IMR-90 (cell line): ENCODE data around the gene VAV1. TPM values are rescaled to one million over a fixed set of nuclear protein-coding genes. Genes with fewer than 3 reads are reported as not detected.
A peak's percentile ranks its signal among the peaks of the same experiment; 100 is the strongest.

Source experiments
- ATAC-seq: fragments of 200-7000 bp; cut with Tn5 transposase; 2 replicates; pipeline ENCODE4 v1.9.1; 2020; ENCODE audit warnings: low read depth, mild to moderate bottlenecking, moderate library complexity
- BruUV-seq: library from RNA; stranded (reverse); fragments of 400-500 nt; replicated peaks from 2 replicates; lab custom pipeline; 2021; lab: Mats Ljungman, UMichigan
- CTCF ChIA-PET: fragments of 300-600 bp; formaldehyde crosslinking; extraction: SDS; loops from one replicate; lab custom pipeline; 2021; ENCODE audit warnings: antibody characterized with exemption; lab: Yijun Ruan, JAX
- POLR2A ChIA-PET: fragments of 300-600 bp; sonication (Branson Sonifier 250); formaldehyde crosslinking; loops from one replicate; lab custom pipeline; 2022; ENCODE audit warnings: antibody characterized with exemption; ENCODE audit not compliant: unreplicated experiment; lab: Charles Lee
- DNase-seq: peaks from one replicate; pipeline ENCODE4 v3.0.0; 2013
- H2AFZ ChIP-seq: replicated peaks from 2 replicates; pipeline ENCODE3; 2013; ENCODE audit warnings: low read length, mild to moderate bottlenecking; ENCODE audit not compliant: poor library complexity
- H2AK5ac ChIP-seq: 2 replicates; pipeline ENCODE4 v1.6.1; 2013; ENCODE audit warnings: low read depth, low read length, inconsistent platforms
- H2AK9ac ChIP-seq: replicated peaks from 2 replicates; pipeline ENCODE3; 2013; ENCODE audit warnings: mild to moderate bottlenecking, low read depth, low read length, moderate library complexity; ENCODE audit not compliant: poor library complexity
- H2BK120ac ChIP-seq: 2 replicates; pipeline ENCODE4 v1.6.1; 2013; ENCODE audit warnings: low read depth, low read length, inconsistent platforms
- H2BK15ac ChIP-seq: 3 replicates; pipeline ENCODE4 v1.6.1; 2013; ENCODE audit warnings: low read depth, low read length, inconsistent platforms
- H2BK20ac ChIP-seq: 2 replicates; pipeline ENCODE4 v1.6.1; 2013; ENCODE audit warnings: low read depth, mild to moderate bottlenecking, inconsistent platforms, low read length, moderate library complexity
- H2BK5ac ChIP-seq: 2 replicates; pipeline ENCODE4 v1.6.1; 2013; ENCODE audit warnings: mild to moderate bottlenecking, low read depth, low read length, inconsistent platforms; ENCODE audit not compliant: poor library complexity, severe bottlenecking
- H3K14ac ChIP-seq: replicated peaks from 2 replicates; pipeline ENCODE4 v1.6.1; 2013; ENCODE audit warnings: low read depth, low read length, inconsistent platforms
- H3K18ac ChIP-seq: 2 replicates; pipeline ENCODE4 v1.6.1; 2013; ENCODE audit warnings: low read depth, low read length, control low read depth
- H3K23ac ChIP-seq: 2 replicates; pipeline ENCODE4 v1.6.1; 2013; ENCODE audit warnings: low read depth, low read length, inconsistent platforms
- H3K27ac ChIP-seq: 2 replicates; pipeline ENCODE4 v1.5.1; 2013; ENCODE audit warnings: mild to moderate bottlenecking, control low read depth, low read length; ENCODE audit not compliant: insufficient read depth
- H3K27me3 ChIP-seq: 2 replicates; pipeline ENCODE4 v1.6.1; 2013; ENCODE audit warnings: low read length; ENCODE audit not compliant: control insufficient read depth, insufficient read depth
- H3K36me3 ChIP-seq: 2 replicates; pipeline ENCODE4 v1.6.1; 2013; ENCODE audit warnings: low read length, mixed read lengths; ENCODE audit not compliant: control insufficient read depth, insufficient read depth
- H3K4ac ChIP-seq: 2 replicates; pipeline ENCODE4 v1.6.1; 2013; ENCODE audit warnings: low read depth, low read length, inconsistent platforms
- H3K4me1 ChIP-seq: 2 replicates; pipeline ENCODE4 v1.6.1; 2013; ENCODE audit warnings: low read length, mixed read lengths; ENCODE audit not compliant: control insufficient read depth, insufficient read depth
- H3K4me2 ChIP-seq: 2 replicates; pipeline ENCODE4 v1.6.1; 2013; ENCODE audit warnings: low read depth, mild to moderate bottlenecking, control low read depth, low read length, moderate library complexity
- H3K4me3 ChIP-seq: 2 replicates; pipeline ENCODE4 v1.5.1; 2013; ENCODE audit warnings: low read depth, mild to moderate bottlenecking, control low read depth, low read length, moderate library complexity; ENCODE audit not compliant: insufficient read depth
- H3K56ac ChIP-seq: 2 replicates; pipeline ENCODE4 v1.6.1; 2013; ENCODE audit warnings: low read length, inconsistent platforms; ENCODE audit not compliant: insufficient read depth; ENCODE audit errors: extremely low read depth
- H3K79me1 ChIP-seq, 2 experiments: 2 replicates each; pipeline ENCODE4 v1.6.1; 2013; ENCODE audit warnings: low read length in 2 of 2, inconsistent platforms in 1 of 2, low read depth in 1 of 2
- H3K9ac ChIP-seq: 2 replicates; pipeline ENCODE4 v1.6.1; 2013; ENCODE audit warnings: low read depth, low read length, control low read depth
- H3K9me1 ChIP-seq: 2 replicates; pipeline ENCODE4 v1.6.1; 2013; ENCODE audit warnings: low read length, inconsistent platforms; ENCODE audit not compliant: insufficient read depth
- H3K9me3 ChIP-seq: 2 replicates; pipeline ENCODE4 v1.6.1; 2013; ENCODE audit warnings: low read length; ENCODE audit not compliant: control insufficient read depth, insufficient read depth
- H4K20me1 ChIP-seq: 2 replicates; pipeline ENCODE4 v1.6.1; 2013; ENCODE audit warnings: low read length, inconsistent platforms; ENCODE audit not compliant: insufficient read depth
- H4K5ac ChIP-seq: 2 replicates; pipeline ENCODE4 v1.6.1; 2013; ENCODE audit warnings: mild to moderate bottlenecking, low read depth, low read length, control low read depth
- H4K8ac ChIP-seq, 2 experiments: 2 replicates each; pipeline ENCODE4 v1.6.1; 2013; ENCODE audit warnings: low read depth in 2 of 2, low read length in 2 of 2, control low read depth in 1 of 2, inconsistent platforms in 1 of 2
- H4K91ac ChIP-seq: 2 replicates; pipeline ENCODE4 v1.6.1; 2013; ENCODE audit warnings: low read depth, low read length, inconsistent platforms; ENCODE audit not compliant: insufficient read depth
- BHLHE40 ChIP-seq: fragments of 150-350 bp; IDR thresholded peaks from 2 replicates; pipeline ENCODE4 v1.6.1; 2016; ENCODE audit warnings: mild to moderate bottlenecking, low read depth, low read length
- CHD1 ChIP-seq: IDR thresholded peaks from 2 replicates; pipeline ENCODE4 v1.6.1; 2012; ENCODE audit warnings: low read depth, low read length, improper control_type of control experiment
- MAFK ChIP-seq: IDR thresholded peaks from 2 replicates; pipeline ENCODE4 v1.6.1; 2012; ENCODE audit warnings: low read depth, low read length, improper control_type of control experiment
- RFX5 ChIP-seq: IDR thresholded peaks from 2 replicates; pipeline ENCODE4 v1.8.0; 2012; ENCODE audit warnings: low read depth, mild to moderate bottlenecking, low read length, moderate library complexity
- WGBS, 2 experiments: methylation state at CpG; one replicate each; pipeline versions ENCODE4 v1.1.5 to v1.1.7; 2013; ENCODE audit warnings: missing lambda C conversion rate in 2 of 2; ENCODE audit not compliant: insufficient read length in 1 of 2; ENCODE audit errors: extremely low coverage in 2 of 2; 5-methylcytosine and 5-hydroxymethylcytosine counted together
- dilution Hi-C: fragments of 300-500 bp; cut with HindIII; formaldehyde crosslinking; loops from one replicate; pipeline ENCODE4 v1.14.3; 2018; ENCODE audit warnings: low sequenced_read_pairs; ENCODE audit not compliant: unreplicated experiment
- in situ Hi-C: fragments of 300-500 bp; cut with MboI; formaldehyde crosslinking; loops from 3 replicates; pipeline ENCODE4 v1.14.3; 2019; ENCODE audit warnings: low sequenced_read_pairs, inconsistent platforms, mixed read lengths
- intact Hi-C: fragments of 100-400 bp; cut with micrococcal nuclease; formaldehyde crosslinking; loops from 2 replicates; pipeline ENCODE4 v1.10.0; 2022
- polyA plus RNA-seq, 3 experiments: library from polyadenylated mRNA; depleted of rRNA; stranded (reverse); fragments of >200 nt; gene quantifications; 2 replicates each; pipeline ENCODE4 v1.2.3, GENCODE V29; 2012; ENCODE audit warnings: low replicate concordance in 1 of 3
- total RNA-seq: library from RNA; depleted of rRNA; stranded (reverse); fragments of >200 nt; gene quantifications from 2 replicates; pipeline ENCODE4 v1.2.3, GENCODE V29; 2012
- TF ChIP-seq, protein P1 (sequence below): conservative IDR thresholded peaks from 2 replicates; pipeline ENCODE4 v1.5.1; 2012; ENCODE audit warnings: mild to moderate bottlenecking, low read depth, low read length, improper control_type of control experiment

Gene VAV1
- total and polyA plus RNA-seq, 2 of the 4 experiments (the other 2 are of a cell fraction), result not detected

- H2BK15ac ChIP-seq, result no peak overlapping the region
- in situ Hi-C loops, result no loop called here
- H3K4me2 ChIP-seq, result no peak overlapping the region
- BruUV-seq, result no TSS peak
- H3K14ac ChIP-seq, result no peak overlapping the region
- no peak overlapping the region for H3K56ac ChIP-seq
- ChIA-PET CTCF (no interaction called here), POLR2A (no interaction called here)
- no peak overlapping the region for H4K91ac ChIP-seq
- no peak overlapping the region for H2BK5ac ChIP-seq
- no peak overlapping the region for H4K8ac ChIP-seq
- no peak overlapping the region for H4K5ac ChIP-seq
- intact Hi-C loops, result no loop called here
- no peaks in the 10 kb centered on the region for H3K9me3 ChIP-seq
- no peak overlapping the region for H3K27ac ChIP-seq
- no peak overlapping the region for H2BK20ac ChIP-seq
- no peak overlapping the region for H3K9ac ChIP-seq
- no peaks in the 10 kb centered on the region for H4K20me1 ChIP-seq
- TF ChIP-seq, protein P1, sequence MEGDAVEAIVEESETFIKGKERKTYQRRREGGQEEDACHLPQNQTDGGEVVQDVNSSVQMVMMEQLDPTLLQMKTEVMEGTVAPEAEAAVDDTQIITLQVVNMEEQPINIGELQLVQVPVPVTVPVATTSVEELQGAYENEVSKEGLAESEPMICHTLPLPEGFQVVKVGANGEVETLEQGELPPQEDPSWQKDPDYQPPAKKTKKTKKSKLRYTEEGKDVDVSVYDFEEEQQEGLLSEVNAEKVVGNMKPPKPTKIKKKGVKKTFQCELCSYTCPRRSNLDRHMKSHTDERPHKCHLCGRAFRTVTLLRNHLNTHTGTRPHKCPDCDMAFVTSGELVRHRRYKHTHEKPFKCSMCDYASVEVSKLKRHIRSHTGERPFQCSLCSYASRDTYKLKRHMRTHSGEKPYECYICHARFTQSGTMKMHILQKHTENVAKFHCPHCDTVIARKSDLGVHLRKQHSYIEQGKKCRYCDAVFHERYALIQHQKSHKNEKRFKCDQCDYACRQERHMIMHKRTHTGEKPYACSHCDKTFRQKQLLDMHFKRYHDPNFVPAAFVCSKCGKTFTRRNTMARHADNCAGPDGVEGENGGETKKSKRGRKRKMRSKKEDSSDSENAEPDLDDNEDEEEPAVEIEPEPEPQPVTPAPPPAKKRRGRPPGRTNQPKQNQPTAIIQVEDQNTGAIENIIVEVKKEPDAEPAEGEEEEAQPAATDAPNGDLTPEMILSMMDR, result no peak
- TF ChIP-seq BHLHE40 (no peak), CHD1 (no peak), RFX5 (no peak), MAFK (no peak)
- peak overlapping the region; percentile 13 for H2AK9ac ChIP-seq
- H3K23ac ChIP-seq, result no peak overlapping the region
- ATAC-seq (no peak), DNase-seq (no peak)
- H2AK5ac ChIP-seq, result no peak overlapping the region
- H3K4me3 ChIP-seq, result no peak overlapping the region
- H3K27me3 ChIP-seq, result no peaks in the 10 kb centered on the region; the same call in 1 of the 2 replicates
- dilution Hi-C loops, result no loop called here
- H3K79me1 ChIP-seq, result no peaks in the 10 kb centered on the region
- H3K9me1 ChIP-seq, result 0 out of 2 replicates have a peak, but pooled peaks cover 5% of the 10 kb centered on the region
- no peaks in the 10 kb centered on the region for H3K4me1 ChIP-seq
- no peak overlapping the region for H3K18ac ChIP-seq
- H3K4ac ChIP-seq, result no peak overlapping the region
- whole genome bisulfite sequencing, 2 experiments, result 39% methylated on average over 3 of the region's 16 CpGs; no CpG with 5 or more reads in 1 of the 2 experiments
- peak overlapping the region; percentile 52 for H2AFZ ChIP-seq
- no peak overlapping the region for H2BK120ac ChIP-seq
- H3K36me3 ChIP-seq, result no peaks in the 10 kb centered on the region
Observed at GRCh38 chr19:6766357-6767080, 6.0 kb upstream of the VAV1 start.
